Omental fat pad (tissue), 4 donors: ENCODE data around the gene TMEM176A. TPM values are rescaled to one million over a fixed set of nuclear protein-coding genes. Genes with fewer than 3 reads are reported as not detected.
A peak's percentile ranks its signal among the peaks of the same experiment; 100 is the strongest.

Experiments used
- ATAC-seq: fragments of 150-250 bp; one replicate; pipeline ENCODE4 v1.9.1; 2016; ENCODE audit warnings: mild to moderate bottlenecking, moderate library complexity; ENCODE audit not compliant: low FRiP score
- DNase-seq: peaks from one replicate; pipeline ENCODE4 v3.0.0-alpha.2; 2019; ENCODE audit warnings: low spot score
- CTCF ChIP-seq, 3 donors: fragments of 450-650 bp; IDR thresholded peaks; one replicate each; pipeline ENCODE4 v1.5.1; 2016 to 2017; ENCODE audit warnings: antibody characterized with exemption in 3 of 3, mild to moderate bottlenecking in 3 of 3, moderate library complexity in 2 of 3
- total RNA-seq, 4 donors: library from RNA; depleted of rRNA; stranded (reverse); fragments of >200 nt; gene quantifications; one replicate each; pipeline ENCODE4 v1.1.0, GENCODE V29; 2016

TMEM176A gene
- total RNA-seq, 4 donors from 2014 or later = 18.1 to 105 (median 48.6) TPM

DNA sequence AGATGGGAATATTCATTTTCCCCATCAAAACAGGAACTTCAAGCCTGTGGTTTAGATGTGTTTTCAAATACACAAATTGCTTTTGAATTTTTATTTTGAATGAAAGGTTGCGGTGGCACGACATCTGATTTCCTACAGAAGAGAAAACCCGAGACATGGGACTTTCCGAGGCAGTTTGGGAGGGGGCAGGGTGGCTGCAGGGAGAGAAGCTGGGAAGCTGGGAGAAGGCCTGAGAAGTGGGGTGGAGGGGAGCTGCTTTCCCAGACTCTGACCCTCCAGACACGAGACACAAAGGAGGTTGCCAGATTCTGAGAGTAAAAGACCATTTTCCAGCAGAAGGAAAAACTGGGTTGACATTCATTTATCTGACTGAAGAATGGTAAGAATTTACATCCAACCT lies 19.6 kb downstream of the TMEM176A start:
- ATAC-seq = no peak
- DNase-seq = no peak
- TF ChIP-seq CTCF (IDR thresholded peaks at IDR 0.05) = no peak

DNA sequence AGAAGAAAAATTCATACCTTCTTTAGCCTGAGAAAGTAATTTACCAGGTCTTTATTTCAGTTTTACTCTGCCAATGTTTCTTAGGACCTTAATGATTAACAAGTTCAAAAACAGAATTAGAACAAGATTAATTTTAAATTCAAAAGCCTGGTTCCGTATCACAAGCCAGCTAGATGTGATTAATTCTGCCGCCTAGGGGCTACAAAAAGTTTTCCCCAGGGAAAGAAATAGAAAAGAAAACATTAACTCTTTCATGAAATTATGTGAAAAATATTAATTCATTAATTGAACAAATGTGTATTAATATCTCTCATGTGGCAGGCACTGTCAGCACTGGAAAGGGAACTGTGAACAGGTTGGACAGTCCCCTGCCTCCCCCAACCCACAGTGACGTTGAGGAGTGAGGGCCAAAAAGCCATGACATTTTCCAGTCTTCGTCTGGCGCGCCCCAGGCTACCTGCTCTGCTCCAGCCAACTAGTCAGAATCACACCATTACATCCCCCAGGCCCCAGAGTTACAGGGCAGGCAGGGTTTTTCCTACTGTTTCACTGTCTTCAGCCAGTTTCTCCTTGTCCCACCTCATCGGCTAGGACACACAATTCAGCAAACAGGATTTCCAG lies 20.1 kb downstream of the TMEM176A start:
- DNase-seq = no peak
- no peak for ATAC-seq
- no peak for TF ChIP-seq CTCF (IDR thresholded peaks at IDR 0.05)

DNA sequence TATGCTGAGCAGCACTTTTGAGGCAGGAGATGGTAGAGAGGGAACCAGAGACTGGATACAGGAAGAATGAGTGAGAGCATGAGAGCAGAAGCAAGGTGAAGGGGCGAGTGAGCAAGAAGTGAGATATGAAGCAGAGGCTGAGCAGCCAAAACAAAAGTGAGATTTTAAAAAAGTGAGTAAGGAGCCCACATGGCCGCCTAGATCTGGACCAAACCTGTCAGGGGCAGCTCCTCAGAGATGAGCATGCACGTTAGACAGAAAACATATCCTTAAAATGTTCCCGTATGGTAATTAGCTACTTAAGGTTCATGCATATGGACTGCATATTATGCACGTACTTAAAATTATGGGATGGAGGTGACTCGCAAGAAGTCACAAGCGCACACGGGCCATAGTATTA lies 22.5 kb downstream of the TMEM176A start:
- ATAC-seq (no peak), DNase-seq (no peak)
- no peak for TF ChIP-seq CTCF (IDR thresholded peaks at IDR 0.05)

DNA sequence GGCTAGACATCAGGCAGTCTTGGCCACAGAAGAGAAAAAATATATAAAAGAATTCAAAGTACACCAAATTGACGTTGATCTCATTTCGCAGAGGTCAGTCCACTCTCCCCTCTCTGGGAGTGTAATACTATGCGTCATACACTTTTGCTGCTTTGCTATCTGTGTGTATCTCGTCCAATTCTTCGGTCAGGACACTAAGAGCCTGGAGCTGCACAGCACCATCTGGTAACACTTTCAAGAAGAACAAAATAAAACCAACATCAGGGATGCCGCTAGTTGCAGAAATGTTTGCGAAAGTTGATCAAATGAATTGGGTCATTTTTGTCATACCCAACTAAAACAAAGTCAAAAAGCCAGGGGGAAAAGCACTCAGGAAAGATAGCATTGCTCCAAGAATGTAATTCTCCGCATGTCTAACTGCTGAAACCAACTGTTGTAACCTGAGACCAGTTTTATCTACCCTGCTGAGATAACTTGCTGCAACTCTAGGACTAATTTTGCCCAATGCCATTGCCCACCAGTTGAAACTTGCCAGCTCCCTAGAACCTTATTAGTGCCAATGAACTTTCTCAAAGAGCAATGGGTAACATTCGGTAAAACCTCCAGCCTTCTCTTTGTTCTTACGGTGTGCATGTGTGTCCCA lies 23.0 kb downstream of the TMEM176A start:
- DNase-seq = no peak
- no peak for TF ChIP-seq CTCF (IDR thresholded peaks at IDR 0.05)
- peak; percentile 78 for ATAC-seq

DNA sequence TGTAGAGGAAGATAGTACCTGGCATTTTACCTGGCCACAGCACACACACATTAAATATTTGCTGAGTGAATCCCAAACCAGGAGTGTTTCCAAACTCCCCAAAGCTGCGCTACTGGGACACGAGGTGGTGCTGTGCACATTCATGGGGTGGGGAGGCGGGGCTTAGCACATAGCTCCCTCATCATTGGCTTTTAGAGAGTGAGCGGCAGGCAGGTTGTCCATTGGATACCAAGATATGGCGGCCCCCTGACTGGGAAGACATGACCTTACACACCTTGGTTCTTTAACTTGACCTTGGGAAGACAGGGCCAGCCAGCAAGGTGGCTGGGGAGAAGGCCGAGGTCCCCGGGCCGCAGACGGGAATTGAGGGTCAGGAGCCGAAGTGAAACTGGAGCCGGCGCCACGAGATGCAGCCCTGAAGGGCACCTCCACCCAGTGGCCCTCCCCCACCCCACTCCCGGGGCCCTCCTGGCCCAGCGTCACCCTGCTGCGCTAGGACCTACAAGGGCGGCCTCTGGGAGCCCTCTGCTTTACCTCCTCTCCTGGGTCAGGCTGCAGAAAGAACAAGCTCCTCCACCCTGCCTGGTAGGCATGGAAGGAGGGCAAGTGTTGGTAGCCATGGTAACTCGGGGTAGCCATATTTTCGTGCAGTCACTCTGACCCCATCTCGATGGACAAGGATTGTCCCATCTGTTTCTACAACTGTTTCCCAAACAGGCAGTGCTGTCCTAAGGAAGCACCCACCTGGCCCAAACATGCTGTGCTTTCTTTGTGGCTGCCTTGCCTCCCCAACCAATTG lies 24.0 kb downstream of the TMEM176A start:
- no peak for ATAC-seq
- no peak for DNase-seq
- TF ChIP-seq CTCF (IDR thresholded peaks at IDR 0.05) = no peak

GRCh38 chr7:150826061-150826849 lies 25.7 kb downstream of the TMEM176A start:
- DNase-seq (no peak), ATAC-seq (no peak)
- TF ChIP-seq CTCF (IDR thresholded peaks at IDR 0.05) = no peak
